IMR-90 (cell line): ENCODE measurements around the gene FGGY.

Source experiments
- BHLHE40 ChIP-seq: fragments of 150-350 bp; IDR thresholded peaks from 2 replicates; pipeline ENCODE4 v1.6.1; 2016; ENCODE audit warnings: mild to moderate bottlenecking, low read depth, low read length
- CTCF ChIP-seq: conservative IDR thresholded peaks from 2 replicates; pipeline ENCODE4 v1.5.1; 2012; ENCODE audit warnings: mild to moderate bottlenecking, low read depth, low read length, improper control_type of control experiment
- ELK1 ChIP-seq: fragments of 150-350 bp; IDR thresholded peaks from 2 replicates; pipeline ENCODE4 v1.6.1; 2016; ENCODE audit warnings: low read depth, mild to moderate bottlenecking, low read length, moderate library complexity, borderline replicate concordance
- POLR2A ChIP-seq: IDR thresholded peaks from 2 replicates; pipeline ENCODE4 v1.6.1; 2012; ENCODE audit warnings: mild to moderate bottlenecking, low read depth, low read length
- RAD21 ChIP-seq: IDR thresholded peaks from 2 replicates; pipeline ENCODE4 v1.6.1; 2012; ENCODE audit warnings: low read length, improper control_type of control experiment
- RFX5 ChIP-seq: IDR thresholded peaks from 2 replicates; pipeline ENCODE4 v1.8.0; 2012; ENCODE audit warnings: low read depth, mild to moderate bottlenecking, low read length, moderate library complexity

GRCh38 chr1:59686170-59686569 lies 389.3 kb downstream of the FGGY start:
- TF ChIP-seq POLR2A (no peak), RAD21 (no peak), CTCF (no peak), ELK1 (no peak), BHLHE40 (no peak), RFX5 (no peak)
